Psoas muscle (tissue), 8 donors: ENCODE measurements around the gene G2E3. TPM values are rescaled to one million over a fixed set of nuclear protein-coding genes. Genes with fewer than 3 reads are reported as not detected.

Experiments used
- ATAC-seq, 4 donors: fragments of 200-7000 bp; cut with Tn5 transposase; one replicate each; pipeline ENCODE4 v1.9.1; 2020; ENCODE audit warnings: moderate library complexity in 3 of 4, mild to moderate bottlenecking in 2 of 4
- DNase-seq, 2 donors: peaks; one replicate each; pipeline ENCODE4 v3.0.0-alpha.2; 2020
- H3K27ac ChIP-seq: fragments of 200-600 bp; one replicate; pipeline ENCODE4 v1.8.0; 2022
- H3K27me3 ChIP-seq, 3 donors: fragments of 200-600 bp in 1 of 3; one replicate each; pipeline versions ENCODE4 v1.6.1 to v1.8.0; 2013 to 2022; ENCODE audit warnings: low read length in 2 of 3, mild to moderate bottlenecking in 2 of 3, moderate library complexity in 1 of 3; ENCODE audit not compliant: insufficient read depth in 3 of 3
- H3K36me3 ChIP-seq, 2 donors: fragments of 200-600 bp in 1 of 2; one replicate each; pipeline versions ENCODE4 v1.6.1 to v1.8.0; 2013 to 2022; ENCODE audit warnings: low read depth in 1 of 2, mild to moderate bottlenecking in 1 of 2, moderate library complexity in 1 of 2; ENCODE audit not compliant: insufficient read depth in 1 of 2
- H3K4me1 ChIP-seq: fragments of 200-600 bp; one replicate; pipeline ENCODE4 v1.8.0; 2022
- H3K4me3 ChIP-seq: fragments of 200-600 bp; one replicate; pipeline ENCODE4 v1.8.0; 2022; ENCODE audit warnings: mild to moderate bottlenecking
- H3K9me3 ChIP-seq: fragments of 200-600 bp; one replicate; pipeline ENCODE4 v1.8.0; 2022
- WGBS, 3 donors: extraction: QIAGEN DNeasy Blood & Tissue Kit; methylation state at CpG; one replicate each; pipeline versions ENCODE4 v1.1.6 to v1.1.7; 2013; 5-methylcytosine and 5-hydroxymethylcytosine counted together
- intact Hi-C, 2 donors: fragments of 100-400 bp; cut with DNase I; formaldehyde crosslinking; loops; one replicate each; pipeline versions ENCODE4 v1.11.0 to v1.14.2; 2022
- polyA plus RNA-seq, 3 donors: library from polyadenylated mRNA; stranded (reverse); fragments of 200-250 nt; gene quantifications; one replicate each; pipeline ENCODE4 v1.2.3, GENCODE V29; 2013
- total RNA-seq, 4 donors: library from RNA; stranded (reverse); fragmentation: NEBNext Ultra II Directional in 2 of 4; extraction: Animal tissue kit (Norgen Biotek cat#: 25700) in 2 of 4; gene quantifications; one replicate each; pipeline versions ENCODE4 v1.2.1 to v1.2.4, GENCODE V29; 2021 to 2023
- TF ChIP-seq, protein P1 (sequence below): fragments of 200-600 bp; IDR thresholded peaks from one replicate; pipeline ENCODE4 v1.8.0; 2022; ENCODE audit warnings: antibody characterized with exemption
- donor health status: healthy with polysubstance abuse.
- donor health status: DM: no; HTN: no; CAD: no; lungs with moderate emphysema.
- donor health status: Bipolar disorder and iron deficiency.
- donor health status: healthy.
- donor health status: DM: yes; HTN: yes; CAD: no.
- donor health status: DM: no; HTN: no; CAD: no.
- donor health status: DM: no; HTN: no; CAD: no.
- donor health status: DM: yes; HTN: yes; CAD: no.

G2E3 gene
- total and polyA plus RNA-seq, 7 donors = 1.9 to 8.0 (median 5.0) TPM

GRCh38 chr14:30551460-30551859 is 7.5 kb upstream of the G2E3 start:
- TF ChIP-seq, protein P1, sequence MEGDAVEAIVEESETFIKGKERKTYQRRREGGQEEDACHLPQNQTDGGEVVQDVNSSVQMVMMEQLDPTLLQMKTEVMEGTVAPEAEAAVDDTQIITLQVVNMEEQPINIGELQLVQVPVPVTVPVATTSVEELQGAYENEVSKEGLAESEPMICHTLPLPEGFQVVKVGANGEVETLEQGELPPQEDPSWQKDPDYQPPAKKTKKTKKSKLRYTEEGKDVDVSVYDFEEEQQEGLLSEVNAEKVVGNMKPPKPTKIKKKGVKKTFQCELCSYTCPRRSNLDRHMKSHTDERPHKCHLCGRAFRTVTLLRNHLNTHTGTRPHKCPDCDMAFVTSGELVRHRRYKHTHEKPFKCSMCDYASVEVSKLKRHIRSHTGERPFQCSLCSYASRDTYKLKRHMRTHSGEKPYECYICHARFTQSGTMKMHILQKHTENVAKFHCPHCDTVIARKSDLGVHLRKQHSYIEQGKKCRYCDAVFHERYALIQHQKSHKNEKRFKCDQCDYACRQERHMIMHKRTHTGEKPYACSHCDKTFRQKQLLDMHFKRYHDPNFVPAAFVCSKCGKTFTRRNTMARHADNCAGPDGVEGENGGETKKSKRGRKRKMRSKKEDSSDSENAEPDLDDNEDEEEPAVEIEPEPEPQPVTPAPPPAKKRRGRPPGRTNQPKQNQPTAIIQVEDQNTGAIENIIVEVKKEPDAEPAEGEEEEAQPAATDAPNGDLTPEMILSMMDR = no peak
- no peak overlapping the region for H3K27ac ChIP-seq
- peaks cover 0 to 4% (median 0%) of the 10 kb centered on the region in 3 donors for H3K27me3 ChIP-seq
- H3K9me3 ChIP-seq = no peaks in the 10 kb centered on the region
- no peaks in the 10 kb centered on the region for H3K36me3 ChIP-seq
- no peaks in the 10 kb centered on the region for H3K4me1 ChIP-seq
- WGBS, 3 donors = 59 to 67% (median 61%) methylated on average over 1 of the region's 1 CpG
- intact Hi-C loops = no loop called here
- no peak for ATAC-seq
- DNase-seq = no peak
- no peak overlapping the region for H3K4me3 ChIP-seq

DNA sequence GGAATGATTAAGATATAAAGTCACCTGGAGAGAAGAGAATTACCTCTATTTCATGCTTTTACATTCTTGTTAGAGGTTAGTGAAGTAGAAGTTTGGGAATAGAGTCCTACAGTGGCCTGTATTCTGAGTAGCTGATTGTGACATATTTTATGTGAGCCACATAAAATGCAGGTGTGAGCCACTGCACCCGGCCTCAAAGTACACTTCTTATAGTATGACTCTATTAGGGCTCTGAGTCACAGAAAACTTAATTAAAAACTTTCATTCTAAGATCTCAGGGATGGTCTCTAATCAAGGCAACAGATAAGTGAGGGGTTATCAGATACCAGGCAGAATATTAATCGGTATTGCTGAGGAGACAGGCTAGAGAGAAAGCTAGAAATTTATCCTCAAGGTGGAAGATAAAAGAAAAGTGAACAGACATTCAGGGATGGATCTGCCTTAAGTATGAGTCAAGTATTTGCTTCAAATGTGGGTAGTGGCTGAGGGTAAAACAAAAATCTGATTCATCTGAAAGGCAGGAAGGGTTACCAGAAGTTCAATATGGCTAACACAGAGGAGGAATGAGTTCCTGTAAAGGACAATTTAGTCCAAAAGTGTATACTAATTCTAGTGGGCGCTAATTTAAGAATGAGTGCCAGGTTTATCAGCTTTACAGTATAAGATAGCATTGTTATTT is 5.5 kb upstream of the G2E3 start:
- Histone ChIP-seq H3K27me3 (peaks cover 0 to 4% (median 0%) of the 10 kb centered on the region in 3 donors), H3K9me3 (no peaks in the 10 kb centered on the region), H3K36me3 (no peaks in the 10 kb centered on the region), H3K4me1 (no peaks in the 10 kb centered on the region), H3K27ac (no peak overlapping the region), H3K4me3 (no peak overlapping the region)
- TF ChIP-seq, protein P1 = no peak
- intact Hi-C loops = no loop called here
- 88 to 94% (median 92%) methylated on average over 3 of the region's 3 CpGs for WGBS, 3 donors
- ATAC-seq (no peak), DNase-seq (no peak)

DNA sequence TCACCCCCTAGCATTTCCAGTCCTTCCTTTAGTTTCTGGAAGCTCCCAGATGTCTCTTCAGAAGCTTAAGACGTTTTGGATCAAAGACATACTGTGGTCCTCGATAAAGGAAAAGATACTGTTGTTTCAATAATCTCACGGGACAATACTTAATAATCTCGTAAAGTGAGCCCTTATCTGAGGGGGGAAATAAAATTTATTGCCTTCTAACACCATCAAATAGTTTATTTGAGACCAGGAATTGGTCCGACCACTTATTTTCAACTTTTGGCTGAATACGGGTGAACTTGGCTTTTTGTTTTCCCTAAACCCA is 640 bp upstream of the G2E3 start:
- intact Hi-C loops = loop anchor here in 1 of 2 donors (5.0 kb wide), 1 partner anchor 39 kb away; no protein-coding TSS in a partner anchor
- DNase-seq (no peak), ATAC-seq (no peak)
- H3K27ac ChIP-seq = peak overlapping the region; percentile 73
- H3K9me3 ChIP-seq = no peaks in the 10 kb centered on the region
- peak overlapping the region; percentile 90 for H3K4me3 ChIP-seq
- no peaks in the 10 kb centered on the region for H3K36me3 ChIP-seq
- H3K27me3 ChIP-seq = no peaks in the 10 kb centered on the region
- TF ChIP-seq, protein P1 = no peak
- peaks cover 8% of the 10 kb centered on the region for H3K4me1 ChIP-seq
- WGBS, 3 donors = 31 to 39% (median 35%) methylated on average over 6 of the region's 6 CpGs

- Histone ChIP-seq H3K4me1 (peaks cover 8% of the 10 kb centered on the region), H3K4me3 (peak overlapping the region; percentile 90), H3K27ac (peak overlapping the region; percentile 73), H3K27me3 (no peaks in the 10 kb centered on the region), H3K9me3 (no peaks in the 10 kb centered on the region), H3K36me3 (no peaks in the 10 kb centered on the region)
- WGBS, 3 donors = 1% methylated on average over 16 of the region's 16 CpGs
- intact Hi-C loops = loop anchor here in 1 of 2 donors (5.0 kb wide), 1 partner anchor 38 kb away; no protein-coding TSS in a partner anchor
- ATAC-seq (peak in 1 of 4 donors; percentile 32), DNase-seq (no peak)
- TF ChIP-seq, protein P1 = no peak
These were observed 707 bp downstream of the G2E3 start for GRCh38 chr14:30559638-30560091.

DNA sequence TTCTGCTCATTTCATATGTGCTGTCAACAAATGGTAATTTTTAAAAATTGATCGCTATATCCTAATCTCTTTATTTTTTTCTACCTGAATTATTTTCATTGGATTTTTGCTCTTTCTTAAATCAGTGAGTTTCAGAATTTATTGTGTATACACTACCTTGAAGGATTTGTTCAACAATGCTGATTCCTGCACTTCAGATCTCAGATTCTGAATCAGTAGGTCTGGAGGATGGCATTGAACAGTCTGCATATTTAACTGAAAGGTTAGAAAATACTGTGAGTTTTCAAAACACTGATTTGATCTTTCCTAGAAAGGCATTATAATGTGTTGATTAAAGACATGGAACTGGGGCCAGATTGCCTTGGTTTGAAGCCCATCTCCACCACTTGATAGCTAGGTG is 1.6 kb downstream of the G2E3 start:
- Histone ChIP-seq H3K9me3 (no peaks in the 10 kb centered on the region), H3K27me3 (no peaks in the 10 kb centered on the region), H3K27ac (no peak overlapping the region), H3K4me1 (peaks cover 8% of the 10 kb centered on the region), H3K36me3 (no peaks in the 10 kb centered on the region), H3K4me3 (peak overlapping the region; percentile 90)
- intact Hi-C loops = no loop called here
- ATAC-seq = no peak
- WGBS, 3 donors = 72 to 93% (median 92%) methylated on average over 1 of the region's 1 CpG
- DNase-seq = no peak
- TF ChIP-seq, protein P1 = no peak
